Astrocyte (in vitro differentiated cells and primary cell): Measurements from ENCODE around the gene LBR. TPM values are rescaled to one million over a fixed set of nuclear protein-coding genes. Genes with fewer than 3 reads are reported as not detected.
"Not testable (repeated sequence)": the region's sequence is repeated elsewhere in the genome, so short reads cannot be mapped to it uniquely, and the experiment has no call there.

Experiments
- DNase-seq: peaks from one replicate; pipeline ENCODE4 v3.0.0-alpha.2; 2010; ENCODE audit warnings: low read depth
- FAIRE-seq: peaks from 2 replicates; lab custom pipeline; 2011; peaks lifted over from hg19 to GRCh38; lab: Jason Lieb, UNC
- H2AFZ ChIP-seq: 2 replicates; pipeline ENCODE4 v1.6.0; 2012; ENCODE audit warnings: low read depth, low read length, inconsistent platforms
- H3K27ac ChIP-seq: 2 replicates; pipeline ENCODE4 v1.5.1; 2011; ENCODE audit warnings: low read depth, low read length, inconsistent platforms
- H3K27me3 ChIP-seq: 2 replicates; pipeline ENCODE4 v1.6.0; 2011; ENCODE audit warnings: low read length, inconsistent platforms; ENCODE audit not compliant: insufficient read depth
- H3K36me3 ChIP-seq: 2 replicates; pipeline ENCODE4 v1.5.1; 2011; ENCODE audit warnings: low read length, inconsistent platforms; ENCODE audit not compliant: insufficient read depth
- H3K4me1 ChIP-seq: 2 replicates; pipeline ENCODE4 v1.5.1; 2011; ENCODE audit warnings: low read length, inconsistent platforms; ENCODE audit not compliant: insufficient read depth
- H3K4me2 ChIP-seq: 2 replicates; pipeline ENCODE4 v1.6.0; 2012; ENCODE audit warnings: low read length, inconsistent platforms
- H3K4me3 ChIP-seq: 2 replicates; pipeline ENCODE4 v1.5.1; 2011; ENCODE audit warnings: low read depth, mild to moderate bottlenecking, low read length, inconsistent platforms; ENCODE audit not compliant: insufficient read depth
- H3K79me2 ChIP-seq: 2 replicates; pipeline ENCODE4 v1.6.0; 2012; ENCODE audit warnings: mild to moderate bottlenecking, low read length, inconsistent platforms; ENCODE audit not compliant: insufficient read depth
- H3K9ac ChIP-seq: 2 replicates; pipeline ENCODE4 v1.6.0; 2012; ENCODE audit warnings: mild to moderate bottlenecking, low read length, inconsistent platforms
- H3K9me3 ChIP-seq: 2 replicates; pipeline ENCODE4 v1.5.1; 2012; ENCODE audit warnings: low read depth, mild to moderate bottlenecking, low read length, inconsistent platforms; ENCODE audit not compliant: insufficient read depth
- H4K20me1 ChIP-seq: 2 replicates; pipeline ENCODE4 v1.6.0; 2012; ENCODE audit warnings: low read length, inconsistent platforms; ENCODE audit not compliant: insufficient read depth
- H3K27ac Mint-ChIP-seq: one replicate; pipeline ENCODE4 v1.8.0; 2021; ENCODE audit warnings: mild to moderate bottlenecking, mixed read lengths; ENCODE audit not compliant: unreplicated experiment
- H3K27me3 Mint-ChIP-seq: one replicate; pipeline ENCODE4 v1.8.0; 2021; ENCODE audit warnings: low read depth, mixed read lengths; ENCODE audit not compliant: unreplicated experiment
- H3K36me3 Mint-ChIP-seq: one replicate; pipeline ENCODE4 v1.8.0; 2021; ENCODE audit warnings: low read depth, mixed read lengths; ENCODE audit not compliant: unreplicated experiment
- H3K4me1 Mint-ChIP-seq: one replicate; pipeline ENCODE4 v1.8.0; 2021; ENCODE audit warnings: low read depth, mixed read lengths; ENCODE audit not compliant: unreplicated experiment
- H3K4me3 Mint-ChIP-seq: one replicate; pipeline ENCODE4 v1.8.0; 2021; ENCODE audit warnings: mild to moderate bottlenecking, moderate library complexity, mixed read lengths; ENCODE audit not compliant: unreplicated experiment
- H3K9me3 Mint-ChIP-seq: one replicate; pipeline ENCODE4 v1.8.0; 2021; ENCODE audit warnings: mild to moderate bottlenecking, mixed read lengths; ENCODE audit not compliant: unreplicated experiment
- CTCF ChIP-seq: IDR thresholded peaks from 2 replicates; pipeline ENCODE4 v1.5.1; 2011; ENCODE audit warnings: low read depth, mild to moderate bottlenecking, inconsistent platforms, low read length, moderate library complexity; ENCODE audit not compliant: insufficient read depth
- EZH2 ChIP-seq: IDR thresholded peaks from 2 replicates; pipeline ENCODE4 v1.6.1; 2012; ENCODE audit warnings: mild to moderate bottlenecking, low read length, inconsistent platforms; ENCODE audit not compliant: insufficient read depth
- total RNA-seq: library from RNA; stranded (reverse); gene quantifications from 2 replicates; pipeline ENCODE4 v1.2.1, GENCODE V29; 2021

The LBR gene
- total RNA-seq, 1 donor from 2014 or later: 42.6 TPM

- no peak overlapping the region for H3K4me2 ChIP-seq
- H3K4me3 ChIP-seq: no peak overlapping the region
- H3K9ac ChIP-seq: no peak overlapping the region
- H4K20me1 ChIP-seq: no peaks in the 10 kb centered on the region
- H3K36me3 ChIP-seq: no peaks in the 10 kb centered on the region
- Mint-ChIP-seq H3K4me3 (no peak overlapping the region), H3K4me1 (peaks cover 9% of the 10 kb centered on the region), H3K9me3 (no peaks in the 10 kb centered on the region), H3K27me3 (peaks cover 2% of the 10 kb centered on the region), H3K36me3 (peaks cover 11% of the 10 kb centered on the region), H3K27ac (no peak overlapping the region)
- H3K27me3 ChIP-seq: no peaks in the 10 kb centered on the region
- no peaks in the 10 kb centered on the region for H3K4me1 ChIP-seq
- DNase-seq (no peak), FAIRE-seq (no peak)
- H3K27ac ChIP-seq: no peak overlapping the region
- no peaks in the 10 kb centered on the region for H3K79me2 ChIP-seq
- no peaks in the 10 kb centered on the region for H3K9me3 ChIP-seq
- no peak for TF ChIP-seq CTCF
- TF ChIP-seq EZH2: no peak
- H2AFZ ChIP-seq: no peak overlapping the region
These were observed 38.0 kb downstream of the LBR start for GRCh38 chr1:225389843-225390242.

- no peaks in the 10 kb centered on the region for H3K27me3 ChIP-seq
- no peak for FAIRE-seq
- Mint-ChIP-seq H3K4me3 (no peak overlapping the region), H3K27ac (no peak overlapping the region), H3K27me3 (peaks cover 2% of the 10 kb centered on the region), H3K9me3 (no peaks in the 10 kb centered on the region), H3K4me1 (peaks cover 9% of the 10 kb centered on the region), H3K36me3 (peaks cover 10% of the 10 kb centered on the region)
- DNase-seq: peak; percentile 21
- H4K20me1 ChIP-seq: no peaks in the 10 kb centered on the region
- no peaks in the 10 kb centered on the region for H3K79me2 ChIP-seq
- TF ChIP-seq CTCF: no peak
- no peak for TF ChIP-seq EZH2
- no peaks in the 10 kb centered on the region for H3K9me3 ChIP-seq
- no peaks in the 10 kb centered on the region for H3K36me3 ChIP-seq
- H3K9ac ChIP-seq: no peak overlapping the region
- no peak overlapping the region for H2AFZ ChIP-seq
- no peak overlapping the region for H3K4me3 ChIP-seq
- H3K4me1 ChIP-seq: no peaks in the 10 kb centered on the region
- no peak overlapping the region for H3K27ac ChIP-seq
- no peak overlapping the region for H3K4me2 ChIP-seq
These were observed 39.5 kb downstream of the LBR start for GRCh38 chr1:225388372-225388771.

GRCh38 chr1:225386860-225387259, 41.0 kb downstream of the LBR start:
- not testable (repeated sequence) for DNase-seq, H3K9me3 Mint-ChIP-seq, H3K36me3 ChIP-seq, H3K36me3 Mint-ChIP-seq, H3K4me1 ChIP-seq, H3K27me3 ChIP-seq, H3K27ac ChIP-seq, FAIRE-seq, H3K4me1 Mint-ChIP-seq, H3K4me3 Mint-ChIP-seq, H2AFZ ChIP-seq, H3K79me2 ChIP-seq, H3K27ac Mint-ChIP-seq, H3K4me2 ChIP-seq, H3K9ac ChIP-seq, H3K9me3 ChIP-seq, H3K27me3 Mint-ChIP-seq, H4K20me1 ChIP-seq, H3K4me3 ChIP-seq
